HG03439 (cell line): ENCODE data around the gene LAT.
"Not testable (repeated sequence)": the region's sequence is repeated elsewhere in the genome, so short reads cannot be mapped to it uniquely, and the experiment has no call there.

ENCODE experiments used
- ATAC-seq: cut with Tn5 transposase; IDR thresholded peaks from one replicate; pipeline ENCODE4 v1.9.1; 2021; ENCODE audit warnings: mild to moderate bottlenecking, moderate library complexity; ENCODE audit not compliant: unreplicated experiment

LAT gene

GRCh38 chr16:28977703-28978662, 6.9 kb upstream of the LAT start:
- no peak for ATAC-seq

- not testable (repeated sequence) for ATAC-seq
Measured at GRCh38 chr16:28980330-28980729, 4.5 kb upstream of the LAT start.

GRCh38 chr16:28980929-28981328, 3.9 kb upstream of the LAT start:
- ATAC-seq = no peak

- ATAC-seq = no peak
Measured at GRCh38 chr16:28981517-28981916, 3.3 kb upstream of the LAT start.

GRCh38 chr16:28982418-28982817, 2.4 kb upstream of the LAT start:
- ATAC-seq = no peak

- ATAC-seq = no peak
Measured at GRCh38 chr16:28982949-28983348, 1.9 kb upstream of the LAT start.

- no peak for ATAC-seq
Measured at GRCh38 chr16:28983644-28984043, 1.2 kb upstream of the LAT start.

- ATAC-seq = no peak
Measured at GRCh38 chr16:28984091-28984490, 761 bp upstream of the LAT start.

- ATAC-seq = no peak
Measured at GRCh38 chr16:28985211-28986041, 574 bp downstream of the LAT start.

- no peak for ATAC-seq
Measured at GRCh38 chr16:28986046-28986445, 1.2 kb downstream of the LAT start.

GRCh38 chr16:28986492-28986891, 1.6 kb downstream of the LAT start:
- ATAC-seq = no peak

- ATAC-seq = no peak
Measured at GRCh38 chr16:28987170-28987853, 2.5 kb downstream of the LAT start.

- no peak for ATAC-seq
Measured at GRCh38 chr16:28989363-28989762, 4.5 kb downstream of the LAT start.

- ATAC-seq = no peak
Measured at GRCh38 chr16:28990375-28991040, 5.7 kb downstream of the LAT start.

- no peak for ATAC-seq
Measured at GRCh38 chr16:28991687-28992086, 6.8 kb downstream of the LAT start.

GRCh38 chr16:28992496-28992895, 7.6 kb downstream of the LAT start:
- no peak for ATAC-seq

GRCh38 chr16:28998837-28999236, 14.0 kb downstream of the LAT start:
- ATAC-seq = no peak

- no peak for ATAC-seq
Measured at GRCh38 chr16:28999577-28999976, 14.7 kb downstream of the LAT start.

- no peak for ATAC-seq
Measured at GRCh38 chr16:29000019-29000418, 15.2 kb downstream of the LAT start.

GRCh38 chr16:29004496-29005139, 19.8 kb downstream of the LAT start:
- not testable (repeated sequence) for ATAC-seq
